GM12864 (cell line): Measurements from ENCODE around the gene TFAP2E.

Source experiments
- DNase-seq: peaks from one replicate; pipeline ENCODE4 v3.0.0-alpha.2; 2011; ENCODE audit warnings: low read depth
- H3K4me3 ChIP-seq: 2 replicates; pipeline ENCODE4 v1.5.1; 2011; ENCODE audit warnings: mild to moderate bottlenecking, low read depth, low read length, control low read depth
- TF ChIP-seq, protein P1 (sequence below): IDR thresholded peaks from 2 replicates; pipeline ENCODE4 v1.5.1; 2011; ENCODE audit warnings: low read depth, mild to moderate bottlenecking, moderate library complexity, low read length, control low read depth, inconsistent platforms; ENCODE audit errors: missing control alignments

TFAP2E gene

DNA sequence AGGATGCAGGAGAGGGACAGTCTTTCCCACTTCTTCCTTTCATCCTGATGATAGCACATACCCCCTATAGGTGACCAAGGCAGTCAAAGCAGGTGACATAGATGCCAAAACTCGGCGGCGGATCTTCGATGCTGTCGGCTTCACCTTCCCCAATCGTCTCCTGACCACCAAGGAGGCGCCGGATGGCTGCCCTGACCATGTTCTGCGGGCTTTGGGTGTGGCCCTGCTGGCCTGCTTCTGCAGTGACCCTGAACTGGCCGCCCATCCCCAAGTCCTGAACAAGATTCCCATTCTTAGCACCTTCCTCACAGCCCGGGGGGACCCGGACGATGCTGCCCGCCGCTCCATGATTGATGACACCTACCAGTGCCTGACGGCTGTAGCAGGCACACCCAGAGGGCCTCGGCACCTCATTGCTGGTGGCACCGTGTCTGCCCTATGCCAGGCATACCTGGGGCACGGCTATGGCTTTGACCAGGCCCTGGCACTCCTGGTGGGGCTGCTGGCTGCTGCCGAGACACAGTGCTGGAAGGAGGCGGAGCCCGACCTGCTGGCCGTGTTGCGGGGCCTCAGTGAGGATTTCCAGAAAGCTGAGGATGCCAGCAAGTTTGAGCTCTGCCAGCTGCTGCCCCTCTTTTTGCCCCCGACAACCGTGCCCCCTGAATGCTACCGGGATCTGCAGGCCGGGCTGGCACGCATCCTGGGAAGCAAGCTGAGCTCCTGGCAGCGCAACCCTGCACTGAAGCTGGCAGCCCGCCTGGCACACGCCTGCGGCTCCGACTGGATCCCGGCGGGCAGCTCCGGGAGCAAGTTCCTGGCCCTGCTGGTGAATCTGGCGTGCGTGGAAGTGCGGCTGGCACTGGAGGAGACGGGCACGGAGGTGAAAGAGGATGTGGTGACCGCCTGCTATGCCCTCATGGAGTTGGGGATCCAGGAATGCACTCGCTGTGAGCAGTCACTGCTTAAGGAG is 12.6 kb upstream of the TFAP2E start:
- no peak overlapping the region for H3K4me3 ChIP-seq
- DNase-seq, result no peak
- TF ChIP-seq, protein P1, sequence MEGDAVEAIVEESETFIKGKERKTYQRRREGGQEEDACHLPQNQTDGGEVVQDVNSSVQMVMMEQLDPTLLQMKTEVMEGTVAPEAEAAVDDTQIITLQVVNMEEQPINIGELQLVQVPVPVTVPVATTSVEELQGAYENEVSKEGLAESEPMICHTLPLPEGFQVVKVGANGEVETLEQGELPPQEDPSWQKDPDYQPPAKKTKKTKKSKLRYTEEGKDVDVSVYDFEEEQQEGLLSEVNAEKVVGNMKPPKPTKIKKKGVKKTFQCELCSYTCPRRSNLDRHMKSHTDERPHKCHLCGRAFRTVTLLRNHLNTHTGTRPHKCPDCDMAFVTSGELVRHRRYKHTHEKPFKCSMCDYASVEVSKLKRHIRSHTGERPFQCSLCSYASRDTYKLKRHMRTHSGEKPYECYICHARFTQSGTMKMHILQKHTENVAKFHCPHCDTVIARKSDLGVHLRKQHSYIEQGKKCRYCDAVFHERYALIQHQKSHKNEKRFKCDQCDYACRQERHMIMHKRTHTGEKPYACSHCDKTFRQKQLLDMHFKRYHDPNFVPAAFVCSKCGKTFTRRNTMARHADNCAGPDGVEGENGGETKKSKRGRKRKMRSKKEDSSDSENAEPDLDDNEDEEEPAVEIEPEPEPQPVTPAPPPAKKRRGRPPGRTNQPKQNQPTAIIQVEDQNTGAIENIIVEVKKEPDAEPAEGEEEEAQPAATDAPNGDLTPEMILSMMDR, result no peak

DNA sequence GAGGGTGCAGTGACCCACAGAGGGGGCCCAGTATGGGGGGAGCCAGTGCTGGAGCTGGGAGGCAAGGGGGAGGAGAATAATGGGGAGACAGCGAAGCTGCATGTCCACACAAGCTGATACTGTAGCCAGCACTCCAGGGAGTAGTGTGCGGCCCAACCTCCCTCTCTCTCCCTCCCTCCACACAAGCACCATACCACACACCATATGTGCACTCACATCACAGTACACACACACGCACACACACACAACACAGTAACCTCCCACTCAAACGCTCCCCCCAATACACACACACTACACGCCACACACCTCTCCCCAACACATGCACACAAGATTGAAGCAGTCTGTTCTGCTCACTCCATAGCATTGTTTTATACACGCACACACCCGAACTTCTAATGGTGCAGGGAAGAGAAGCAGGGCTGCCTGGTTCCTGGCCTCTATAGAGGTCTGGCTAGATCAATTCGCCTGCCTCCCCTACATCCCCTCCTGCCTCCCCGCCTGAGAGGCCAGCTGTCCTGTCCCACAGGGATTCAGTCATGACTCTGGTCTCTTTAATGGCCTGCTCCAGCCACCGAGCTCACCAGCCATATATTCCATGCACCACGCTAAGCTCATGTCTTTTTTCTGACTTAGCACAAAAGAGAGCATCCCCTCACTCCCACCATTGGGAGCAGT is 11.7 kb upstream of the TFAP2E start:
- TF ChIP-seq, protein P1, result no peak
- H3K4me3 ChIP-seq, result no peak overlapping the region
- DNase-seq, result no peak

DNA sequence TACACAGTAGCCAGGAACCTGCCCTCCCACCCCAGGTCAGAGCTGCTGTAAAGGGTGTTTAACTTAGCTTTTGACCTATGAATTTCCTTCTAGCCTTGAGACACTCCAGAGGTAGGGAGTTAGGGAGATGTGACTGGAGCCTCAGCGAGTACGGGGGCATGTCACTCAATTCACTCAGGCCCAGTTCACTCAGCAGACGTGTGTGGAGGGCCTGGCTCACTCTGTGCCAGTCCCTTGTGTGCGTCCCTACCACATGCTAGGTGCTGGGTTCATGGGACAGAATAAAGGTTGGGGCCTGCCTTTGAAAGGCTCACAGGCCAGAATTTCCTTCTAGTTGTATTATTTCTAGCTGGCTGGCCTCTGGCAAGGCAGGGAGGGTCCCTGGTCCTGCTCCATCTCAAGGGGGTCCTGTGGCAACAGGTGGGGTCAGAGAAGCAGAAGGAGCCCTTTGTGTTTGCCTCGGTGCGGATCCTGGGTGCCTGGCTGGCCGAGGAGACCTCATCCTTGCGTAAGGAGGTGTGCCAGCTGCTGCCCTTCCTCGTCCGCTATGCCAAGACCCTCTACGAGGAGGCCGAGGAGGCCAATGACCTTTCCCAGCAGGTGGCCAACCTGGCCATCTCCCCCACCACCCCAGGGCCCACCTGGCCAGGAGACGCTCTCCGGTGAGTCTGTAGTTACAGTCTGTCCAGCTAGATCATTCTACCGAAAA is 11.0 kb upstream of the TFAP2E start:
- no peak for DNase-seq
- TF ChIP-seq, protein P1, result no peak
- no peak overlapping the region for H3K4me3 ChIP-seq

DNA sequence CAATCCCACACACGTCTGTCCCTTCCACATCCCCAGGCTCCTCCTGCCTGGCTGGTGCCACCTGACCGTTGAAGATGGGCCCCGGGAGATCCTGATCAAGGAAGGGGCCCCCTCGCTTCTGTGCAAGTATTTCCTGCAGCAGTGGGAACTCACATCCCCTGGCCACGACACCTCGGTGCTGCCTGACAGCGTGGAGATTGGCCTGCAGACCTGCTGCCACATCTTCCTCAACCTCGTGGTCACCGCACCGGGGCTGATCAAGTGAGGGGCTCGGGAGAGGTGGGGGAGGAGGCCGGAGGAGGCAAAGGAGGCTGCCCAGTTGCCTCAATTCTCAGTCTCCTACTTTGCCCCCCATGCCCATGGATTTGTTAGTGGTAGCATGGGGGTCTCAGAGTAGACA is 9.9 kb upstream of the TFAP2E start:
- H3K4me3 ChIP-seq, result no peak overlapping the region

DNA sequence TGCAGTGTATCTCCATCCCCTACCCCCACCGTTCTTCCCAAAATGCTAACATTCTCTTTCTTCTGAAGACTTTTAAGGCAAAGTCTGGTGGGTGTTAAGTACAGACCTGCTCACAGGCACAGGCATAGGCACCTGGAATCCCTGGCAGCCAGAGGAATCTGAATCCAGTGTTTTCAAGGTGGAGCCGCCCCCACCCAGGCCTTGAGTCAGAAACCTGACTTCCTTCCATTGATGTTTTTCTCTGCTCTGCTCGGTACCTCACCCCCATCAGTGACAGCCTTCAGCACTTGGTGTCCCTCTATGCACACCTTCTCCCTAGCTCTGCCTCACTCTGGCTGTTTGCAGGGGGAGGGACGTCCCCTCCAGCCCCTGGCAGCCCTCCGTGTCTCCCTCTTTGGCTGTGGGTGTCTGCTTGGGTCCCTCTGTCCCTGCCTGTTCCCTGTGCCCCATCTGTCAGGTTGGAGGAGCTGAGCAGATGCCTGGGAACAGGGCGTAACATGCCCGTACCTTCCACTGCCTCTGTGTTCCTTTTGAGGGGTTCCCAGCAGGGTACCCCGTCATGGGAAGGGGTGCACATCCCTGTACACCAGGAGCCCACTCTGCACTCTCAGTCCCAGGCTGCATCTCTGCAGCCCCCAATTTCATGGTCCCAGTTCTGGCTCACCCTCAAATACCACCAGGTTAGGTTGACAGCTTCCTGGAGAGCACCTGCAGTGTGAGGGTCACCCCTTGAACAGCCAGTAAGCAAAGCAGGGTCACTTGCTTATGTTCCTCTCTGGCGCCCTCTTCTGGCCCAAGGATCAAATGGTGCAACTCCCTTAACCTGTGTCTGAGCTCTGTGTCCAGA is 8.9 kb upstream of the TFAP2E start:
- peak; percentile 60 for DNase-seq
- no peak overlapping the region for H3K4me3 ChIP-seq
- TF ChIP-seq, protein P1, result peak; percentile 93

More for the DNA sequence above, 9.9 kb upstream of the TFAP2E start:
- DNase-seq, result no peak
- TF ChIP-seq, protein P1, result no peak
